Natural killer cell (primary cell): ENCODE results near the gene AGPAT4. TPM values are rescaled to one million over a fixed set of nuclear protein-coding genes. Genes with fewer than 3 reads are reported as not detected.
"Not testable (repeated sequence)": the region's sequence is repeated elsewhere in the genome, so short reads cannot be mapped to it uniquely, and the experiment has no call there.

Experiments
- ATAC-seq, 3 donors: fragments of 150-1000 bp in 2 of 3; fragments of 200-7000 bp in 1 of 3; cut with Tn5 transposase; 1 replicate in 1 of 3; 2 replicates in 2 of 3; pipeline ENCODE4 v1.10.0; 2021; ENCODE audit warnings: mild to moderate bottlenecking in 2 of 3, moderate library complexity in 2 of 3
- DNase-seq, 2 donors: peaks; one replicate each; pipeline versions ENCODE4 v3.0.0 to v3.0.0-alpha.2; 2013 to 2021; ENCODE audit warnings: mixed read lengths in 1 of 2
- H3K27ac ChIP-seq: one replicate; pipeline ENCODE4 v1.5.1; 2013; ENCODE audit warnings: mild to moderate bottlenecking, low read length
- H3K27me3 ChIP-seq: one replicate; pipeline ENCODE4 v1.6.1; 2013; ENCODE audit warnings: low read length; ENCODE audit not compliant: control insufficient read depth, insufficient read depth
- H3K36me3 ChIP-seq: one replicate; pipeline ENCODE4 v1.6.1; 2013; ENCODE audit warnings: low read length; ENCODE audit not compliant: control insufficient read depth, insufficient read depth
- H3K4me1 ChIP-seq: one replicate; pipeline ENCODE4 v1.6.1; 2013; ENCODE audit warnings: low read length; ENCODE audit not compliant: control insufficient read depth, insufficient read depth
- H3K4me3 ChIP-seq: one replicate; pipeline ENCODE4 v1.5.1; 2013; ENCODE audit warnings: low read length
- H3K9me3 ChIP-seq: one replicate; pipeline ENCODE4 v1.6.1; 2013; ENCODE audit warnings: low read length; ENCODE audit not compliant: control insufficient read depth, insufficient read depth
- H3K27ac Mint-ChIP-seq, 2 donors: one replicate each; pipeline ENCODE4 v1.8.0; 2022; ENCODE audit warnings: mild to moderate bottlenecking in 2 of 2, mixed read lengths in 2 of 2, moderate library complexity in 1 of 2
- H3K27me3 Mint-ChIP-seq, 2 donors: one replicate each; pipeline ENCODE4 v1.8.0; 2022; ENCODE audit warnings: low read depth in 2 of 2, mixed read lengths in 2 of 2
- H3K36me3 Mint-ChIP-seq: one replicate; pipeline ENCODE4 v1.8.0; 2022; ENCODE audit warnings: mixed read lengths
- H3K4me1 Mint-ChIP-seq, 2 donors: one replicate each; pipeline ENCODE4 v1.8.0; 2022; ENCODE audit warnings: mixed read lengths in 2 of 2
- H3K4me3 Mint-ChIP-seq: one replicate; pipeline ENCODE4 v1.8.0; 2022; ENCODE audit warnings: mild to moderate bottlenecking, moderate library complexity, mixed read lengths
- H3K9me3 Mint-ChIP-seq, 2 donors: one replicate each; pipeline ENCODE4 v1.8.0; 2022; ENCODE audit warnings: mixed read lengths in 2 of 2
- WGBS: methylation state at CpG from one replicate; pipeline ENCODE4 v1.1.7; 2013; ENCODE audit warnings: missing lambda C conversion rate; ENCODE audit not compliant: insufficient coverage; 5-methylcytosine and 5-hydroxymethylcytosine counted together
- intact Hi-C: fragments of 100-400 bp; cut with micrococcal nuclease; formaldehyde crosslinking; loops from one replicate; pipeline ENCODE4 v1.14.2; 2022
- total RNA-seq, 4 donors: library from RNA; stranded (reverse); fragments of 120-200 nt in 1 of 4; gene quantifications; one replicate each; pipeline versions ENCODE4 v1.2.3 to v1.2.4, GENCODE V29; 2013 to 2022
- TF ChIP-seq, protein P1 (sequence below): fragments of 200-600 bp; IDR thresholded peaks from one replicate; pipeline ENCODE4 v1.8.0; 2022; ENCODE audit warnings: antibody characterized with exemption

The AGPAT4 gene
- total RNA-seq, 3 donors from 2014 or later (not counting 1 experiment from before 2014, with no cell fraction given), result 24.5 to 38.1 (median 25.8) TPM

GRCh38 chr6:161125591-161125990, 148.3 kb downstream of the AGPAT4 start:
- no peak for DNase-seq
- Mint-ChIP-seq H3K4me1 (peaks cover 0 to 2% of the 10 kb centered on the region in 2 donors), H3K36me3 (peaks cover 46% of the 10 kb centered on the region), H3K9me3 (peaks cover 2 to 13% of the 10 kb centered on the region in 2 donors), H3K4me3 (no peak overlapping the region), H3K27me3 (no peaks in the 10 kb centered on the region), H3K27ac (no peak overlapping the region)
- WGBS, result 100% methylated on average over 1 of the region's 2 CpGs
- Histone ChIP-seq H3K4me1 (no peaks in the 10 kb centered on the region), H3K36me3 (no peaks in the 10 kb centered on the region), H3K9me3 (no peaks in the 10 kb centered on the region), H3K27ac (no peak overlapping the region), H3K4me3 (no peak overlapping the region), H3K27me3 (no peaks in the 10 kb centered on the region)
- ATAC-seq, result no peak
- TF ChIP-seq, protein P1, sequence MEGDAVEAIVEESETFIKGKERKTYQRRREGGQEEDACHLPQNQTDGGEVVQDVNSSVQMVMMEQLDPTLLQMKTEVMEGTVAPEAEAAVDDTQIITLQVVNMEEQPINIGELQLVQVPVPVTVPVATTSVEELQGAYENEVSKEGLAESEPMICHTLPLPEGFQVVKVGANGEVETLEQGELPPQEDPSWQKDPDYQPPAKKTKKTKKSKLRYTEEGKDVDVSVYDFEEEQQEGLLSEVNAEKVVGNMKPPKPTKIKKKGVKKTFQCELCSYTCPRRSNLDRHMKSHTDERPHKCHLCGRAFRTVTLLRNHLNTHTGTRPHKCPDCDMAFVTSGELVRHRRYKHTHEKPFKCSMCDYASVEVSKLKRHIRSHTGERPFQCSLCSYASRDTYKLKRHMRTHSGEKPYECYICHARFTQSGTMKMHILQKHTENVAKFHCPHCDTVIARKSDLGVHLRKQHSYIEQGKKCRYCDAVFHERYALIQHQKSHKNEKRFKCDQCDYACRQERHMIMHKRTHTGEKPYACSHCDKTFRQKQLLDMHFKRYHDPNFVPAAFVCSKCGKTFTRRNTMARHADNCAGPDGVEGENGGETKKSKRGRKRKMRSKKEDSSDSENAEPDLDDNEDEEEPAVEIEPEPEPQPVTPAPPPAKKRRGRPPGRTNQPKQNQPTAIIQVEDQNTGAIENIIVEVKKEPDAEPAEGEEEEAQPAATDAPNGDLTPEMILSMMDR, result no peak
- intact Hi-C loops, result no loop called here

- Mint-ChIP-seq H3K36me3 (peaks cover 62% of the 10 kb centered on the region), H3K9me3 (peaks cover 3 to 18% of the 10 kb centered on the region in 2 donors)
- ATAC-seq, H3K36me3 ChIP-seq, DNase-seq, H3K27me3 Mint-ChIP-seq, H3K27ac Mint-ChIP-seq, H3K27ac ChIP-seq, H3K4me3 ChIP-seq, H3K4me1 Mint-ChIP-seq, H3K4me1 ChIP-seq, H3K4me3 Mint-ChIP-seq, H3K9me3 ChIP-seq, H3K27me3 ChIP-seq, intact Hi-C loops: not testable (repeated sequence)
Measured at GRCh38 chr6:161123319-161123718, 150.5 kb downstream of the AGPAT4 start.

DNA sequence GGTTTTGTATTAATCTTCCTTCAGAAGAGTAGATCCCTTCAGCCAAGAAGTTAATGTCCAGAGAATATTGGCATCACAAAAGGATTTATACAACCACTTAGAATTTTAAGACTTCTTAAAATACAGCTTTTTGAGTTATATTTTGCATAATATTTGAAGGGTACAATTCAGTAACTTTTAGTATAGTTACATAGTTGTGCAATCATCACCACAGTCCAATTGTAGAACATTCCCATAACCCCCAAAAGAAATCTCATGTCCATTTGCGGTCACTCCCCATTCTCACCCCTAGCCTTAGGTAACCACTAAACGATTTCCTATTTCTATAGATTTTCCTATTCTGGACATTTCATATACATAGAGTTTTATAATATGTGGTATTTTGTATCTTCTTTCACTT, 155.9 kb downstream of the AGPAT4 start:
- ATAC-seq (no peak), DNase-seq (no peak)
- H3K4me3 Mint-ChIP-seq, result no peak overlapping the region
- TF ChIP-seq, protein P1, result no peak
- H3K36me3 Mint-ChIP-seq, result peaks cover 48% of the 10 kb centered on the region
- Histone ChIP-seq H3K36me3 (peaks cover 38% of the 10 kb centered on the region), H3K4me1 (no peaks in the 10 kb centered on the region), H3K4me3 (no peak overlapping the region), H3K9me3 (no peaks in the 10 kb centered on the region), H3K27ac (no peak overlapping the region), H3K27me3 (no peaks in the 10 kb centered on the region)
- peaks cover 2 to 6% of the 10 kb centered on the region in 2 donors for H3K9me3 Mint-ChIP-seq
- H3K27ac Mint-ChIP-seq, result no peak overlapping the region
- intact Hi-C loops, result no loop called here
- peaks cover 0 to 8% of the 10 kb centered on the region in 2 donors for H3K4me1 Mint-ChIP-seq
- WGBS, result 89% methylated on average over 1 of the region's 2 CpGs
- no peaks in the 10 kb centered on the region for H3K27me3 Mint-ChIP-seq

DNA sequence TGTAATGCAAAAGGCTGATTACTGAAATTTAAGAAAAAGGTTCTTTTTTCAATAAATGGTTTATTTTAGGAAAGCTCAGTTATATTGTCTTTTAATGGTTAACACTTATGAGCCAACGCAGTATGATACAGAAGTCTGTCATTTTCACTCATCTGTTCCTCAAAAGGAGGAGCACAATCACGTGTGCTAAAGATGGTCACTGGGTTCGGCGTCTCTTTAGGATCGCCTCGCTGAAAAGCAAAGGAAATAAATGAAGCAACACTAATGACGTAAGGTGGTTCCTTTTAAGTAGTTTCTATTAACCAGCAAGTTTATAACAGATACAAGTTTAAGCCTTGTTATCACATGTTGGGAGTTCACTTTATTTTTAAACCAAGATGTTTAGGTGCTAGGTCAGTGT, 156.6 kb downstream of the AGPAT4 start:
- Histone ChIP-seq H3K36me3 (peaks cover 44% of the 10 kb centered on the region), H3K27ac (no peak overlapping the region), H3K27me3 (no peaks in the 10 kb centered on the region), H3K4me3 (no peak overlapping the region), H3K9me3 (no peaks in the 10 kb centered on the region), H3K4me1 (no peaks in the 10 kb centered on the region)
- DNase-seq (no peak), ATAC-seq (no peak)
- peaks cover 50% of the 10 kb centered on the region for H3K36me3 Mint-ChIP-seq
- H3K4me3 Mint-ChIP-seq, result no peak overlapping the region
- H3K4me1 Mint-ChIP-seq, result peaks cover 0 to 8% of the 10 kb centered on the region in 2 donors
- 93% methylated on average over 7 of the region's 7 CpGs for WGBS
- H3K9me3 Mint-ChIP-seq, result peaks cover 2 to 6% of the 10 kb centered on the region in 2 donors
- intact Hi-C loops, result no loop called here
- TF ChIP-seq, protein P1, result no peak
- H3K27me3 Mint-ChIP-seq, result no peaks in the 10 kb centered on the region
- H3K27ac Mint-ChIP-seq, result no peak overlapping the region
